Panc1 (cell line): ENCODE results near the gene SH3GL1.

ENCODE experiments used
- POLR2AphosphoS5 ChIP-seq: IDR thresholded peaks from 2 replicates; pipeline ENCODE4 v1.6.1; 2012; ENCODE audit warnings: mild to moderate bottlenecking, low read depth, low read length, moderate library complexity
- SIN3A ChIP-seq: IDR thresholded peaks from 2 replicates; pipeline ENCODE4 v1.6.1; 2012; ENCODE audit warnings: low read depth, mild to moderate bottlenecking, low read length, moderate library complexity, borderline replicate concordance; ENCODE audit not compliant: insufficient read depth
- TF ChIP-seq, protein P1 (sequence below): fragments of 450-650 bp; IDR thresholded peaks from 2 replicates; pipeline ENCODE4 v1.5.1; 2017; ENCODE audit warnings: mild to moderate bottlenecking
- TF ChIP-seq, protein P2 (sequence below), 2 experiments: IDR thresholded peaks; 2 replicates each; pipeline ENCODE4 v1.6.1; 2011 to 2012; ENCODE audit warnings: low read depth in 2 of 2, control low read depth in 1 of 2, low read length in 1 of 2, mild to moderate bottlenecking in 1 of 2, moderate library complexity in 1 of 2; ENCODE audit not compliant: insufficient read depth in 1 of 2

DNA sequence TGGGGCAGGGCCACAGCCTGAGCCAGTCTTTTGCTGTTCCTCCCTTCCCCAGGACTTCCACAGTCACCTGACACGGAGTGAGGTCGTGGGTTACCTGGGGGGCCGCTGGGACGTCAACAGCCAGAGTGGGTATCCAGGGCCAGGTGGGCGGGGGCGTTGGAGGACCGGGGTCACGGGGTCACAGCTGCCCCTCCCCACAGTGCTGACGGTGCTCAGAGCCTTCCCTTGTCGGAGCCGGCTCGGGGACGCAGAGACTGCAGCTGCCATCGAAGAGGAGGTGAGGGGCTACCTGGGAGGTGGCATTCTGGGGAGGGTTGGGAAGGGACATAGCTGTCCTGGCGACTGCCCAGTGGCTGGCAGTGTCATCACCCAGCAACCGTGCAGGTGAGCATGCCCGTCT, 45.5 kb downstream of the SH3GL1 start:
- TF ChIP-seq, protein P1, sequence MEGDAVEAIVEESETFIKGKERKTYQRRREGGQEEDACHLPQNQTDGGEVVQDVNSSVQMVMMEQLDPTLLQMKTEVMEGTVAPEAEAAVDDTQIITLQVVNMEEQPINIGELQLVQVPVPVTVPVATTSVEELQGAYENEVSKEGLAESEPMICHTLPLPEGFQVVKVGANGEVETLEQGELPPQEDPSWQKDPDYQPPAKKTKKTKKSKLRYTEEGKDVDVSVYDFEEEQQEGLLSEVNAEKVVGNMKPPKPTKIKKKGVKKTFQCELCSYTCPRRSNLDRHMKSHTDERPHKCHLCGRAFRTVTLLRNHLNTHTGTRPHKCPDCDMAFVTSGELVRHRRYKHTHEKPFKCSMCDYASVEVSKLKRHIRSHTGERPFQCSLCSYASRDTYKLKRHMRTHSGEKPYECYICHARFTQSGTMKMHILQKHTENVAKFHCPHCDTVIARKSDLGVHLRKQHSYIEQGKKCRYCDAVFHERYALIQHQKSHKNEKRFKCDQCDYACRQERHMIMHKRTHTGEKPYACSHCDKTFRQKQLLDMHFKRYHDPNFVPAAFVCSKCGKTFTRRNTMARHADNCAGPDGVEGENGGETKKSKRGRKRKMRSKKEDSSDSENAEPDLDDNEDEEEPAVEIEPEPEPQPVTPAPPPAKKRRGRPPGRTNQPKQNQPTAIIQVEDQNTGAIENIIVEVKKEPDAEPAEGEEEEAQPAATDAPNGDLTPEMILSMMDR = no peak
- TF ChIP-seq, protein P2, sequence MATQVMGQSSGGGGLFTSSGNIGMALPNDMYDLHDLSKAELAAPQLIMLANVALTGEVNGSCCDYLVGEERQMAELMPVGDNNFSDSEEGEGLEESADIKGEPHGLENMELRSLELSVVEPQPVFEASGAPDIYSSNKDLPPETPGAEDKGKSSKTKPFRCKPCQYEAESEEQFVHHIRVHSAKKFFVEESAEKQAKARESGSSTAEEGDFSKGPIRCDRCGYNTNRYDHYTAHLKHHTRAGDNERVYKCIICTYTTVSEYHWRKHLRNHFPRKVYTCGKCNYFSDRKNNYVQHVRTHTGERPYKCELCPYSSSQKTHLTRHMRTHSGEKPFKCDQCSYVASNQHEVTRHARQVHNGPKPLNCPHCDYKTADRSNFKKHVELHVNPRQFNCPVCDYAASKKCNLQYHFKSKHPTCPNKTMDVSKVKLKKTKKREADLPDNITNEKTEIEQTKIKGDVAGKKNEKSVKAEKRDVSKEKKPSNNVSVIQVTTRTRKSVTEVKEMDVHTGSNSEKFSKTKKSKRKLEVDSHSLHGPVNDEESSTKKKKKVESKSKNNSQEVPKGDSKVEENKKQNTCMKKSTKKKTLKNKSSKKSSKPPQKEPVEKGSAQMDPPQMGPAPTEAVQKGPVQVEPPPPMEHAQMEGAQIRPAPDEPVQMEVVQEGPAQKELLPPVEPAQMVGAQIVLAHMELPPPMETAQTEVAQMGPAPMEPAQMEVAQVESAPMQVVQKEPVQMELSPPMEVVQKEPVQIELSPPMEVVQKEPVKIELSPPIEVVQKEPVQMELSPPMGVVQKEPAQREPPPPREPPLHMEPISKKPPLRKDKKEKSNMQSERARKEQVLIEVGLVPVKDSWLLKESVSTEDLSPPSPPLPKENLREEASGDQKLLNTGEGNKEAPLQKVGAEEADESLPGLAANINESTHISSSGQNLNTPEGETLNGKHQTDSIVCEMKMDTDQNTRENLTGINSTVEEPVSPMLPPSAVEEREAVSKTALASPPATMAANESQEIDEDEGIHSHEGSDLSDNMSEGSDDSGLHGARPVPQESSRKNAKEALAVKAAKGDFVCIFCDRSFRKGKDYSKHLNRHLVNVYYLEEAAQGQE (IDR thresholded peaks at IDR 0.05; ENCODE audit: insufficient read depth in 1 of 2, low read depth in 2 of 2, low read length in 1 of 2) = no peak
- TF ChIP-seq POLR2AphosphoS5 (no peak), SIN3A (no peak)
